ENCODE measurements around the gene FLT4. TPM values are rescaled to one million over a fixed set of nuclear protein-coding genes. Genes with fewer than 3 reads are reported as not detected.

FLT4 gene
- total RNA-seq, 1 experiment from 2014 or later: not detected

- Histone ChIP-seq H3K9me2 (replicated peaks; ENCODE audit: low read length) (no peaks in the 10 kb centered on the region), H3K4me1 (ENCODE audit: insufficient read depth, low read length) (no peaks in the 10 kb centered on the region), H3K27ac (ENCODE audit: low read length) (no peak overlapping the region), H3K4me2 (ENCODE audit: low read length) (no peak overlapping the region), H3K9me3 (ENCODE audit: low read length) (no peaks in the 10 kb centered on the region), H2AFZ (ENCODE audit: low read length) (no peak overlapping the region), H3K4me3 (ENCODE audit: low read length) (no peak overlapping the region), H3K36me3 (ENCODE audit: low read depth, low read length) (no peaks in the 10 kb centered on the region), H4K20me1 (ENCODE audit: low read length) (no peaks in the 10 kb centered on the region), H3K27me3 (ENCODE audit: low read length) (0 out of 2 replicates have a peak, but pooled peaks cover 3% of the 10 kb centered on the region), H3F3A (ENCODE audit: low read length, unreplicated experiment) (no peaks in the 10 kb centered on the region), H3K9ac (ENCODE audit: low read length) (no peak overlapping the region), H3K79me2 (ENCODE audit: low read length) (no peaks in the 10 kb centered on the region)
- CTCF ChIA-PET: no interaction called here
- POLR2A ChIA-PET (ENCODE audit: unreplicated experiment): no interaction called here
- intact Hi-C loops (cut with micrococcal nuclease): loop anchor here (5.0 to 10.0 kb wide), 2 partner anchors 114 to 316 kb away; partner anchors contain the start of genes CNOT6 and MAPK9
- TF ChIP-seq CTCF (conservative IDR thresholded peaks at IDR 0.05; ENCODE audit: low read depth, low read length): no peak
- no peak for TF ChIP-seq EZH2 (IDR thresholded peaks at IDR 0.05; ENCODE audit: low read length, unreplicated experiment)
- no peak for TF ChIP-seq EZH2phosphoT487 (IDR thresholded peaks at IDR 0.05; ENCODE audit: borderline replicate concordance, low read length)
- no peak for DNase-seq
- ATAC-seq: no peak
- BruUV-seq (replicated peaks): no TSS peak
Observed at GRCh38 chr5:180608572-180609310, 40.7 kb downstream of the FLT4 start.

GRCh38 chr5:180607861-180608571 is 41.4 kb downstream of the FLT4 start:
- Histone ChIP-seq H3K27me3 (ENCODE audit: low read length) (no peaks in the 10 kb centered on the region), H3K27ac (ENCODE audit: low read length) (no peak overlapping the region), H3K9me3 (ENCODE audit: low read length) (no peaks in the 10 kb centered on the region), H3K9me2 (replicated peaks; ENCODE audit: low read length) (no peaks in the 10 kb centered on the region), H3K9ac (ENCODE audit: low read length) (no peak overlapping the region), H3F3A (ENCODE audit: low read length, unreplicated experiment) (no peaks in the 10 kb centered on the region), H3K36me3 (ENCODE audit: low read depth, low read length) (no peaks in the 10 kb centered on the region), H3K4me1 (ENCODE audit: insufficient read depth, low read length) (no peaks in the 10 kb centered on the region), H3K4me3 (ENCODE audit: low read length) (no peak overlapping the region), H3K4me2 (ENCODE audit: low read length) (no peak overlapping the region), H4K20me1 (ENCODE audit: low read length) (no peaks in the 10 kb centered on the region), H2AFZ (ENCODE audit: low read length) (no peak overlapping the region), H3K79me2 (ENCODE audit: low read length) (no peaks in the 10 kb centered on the region)
- no peak for ATAC-seq
- no peak for DNase-seq
- no TSS peak for BruUV-seq (replicated peaks)
- CTCF ChIA-PET: no interaction called here
- intact Hi-C loops (cut with micrococcal nuclease): loop anchor here (5.0 to 10.0 kb wide), 2 partner anchors 113 to 316 kb away; partner anchors contain the start of genes CNOT6 and MAPK9
- POLR2A ChIA-PET (ENCODE audit: unreplicated experiment): no interaction called here
- no peak for TF ChIP-seq EZH2phosphoT487 (IDR thresholded peaks at IDR 0.05; ENCODE audit: borderline replicate concordance, low read length)

- Histone ChIP-seq H3K79me2 (ENCODE audit: low read length) (no peaks in the 10 kb centered on the region), H3K4me2 (ENCODE audit: low read length) (no peak overlapping the region), H3K9ac (ENCODE audit: low read length) (no peak overlapping the region), H3K4me1 (ENCODE audit: insufficient read depth, low read length) (no peaks in the 10 kb centered on the region), H3K27me3 (ENCODE audit: low read length) (no peaks in the 10 kb centered on the region), H3K4me3 (ENCODE audit: low read length) (no peak overlapping the region), H2AFZ (ENCODE audit: low read length) (no peak overlapping the region), H3K9me2 (replicated peaks; ENCODE audit: low read length) (no peaks in the 10 kb centered on the region), H3K36me3 (ENCODE audit: low read depth, low read length) (no peaks in the 10 kb centered on the region), H3K27ac (ENCODE audit: low read length) (no peak overlapping the region), H3F3A (ENCODE audit: low read length, unreplicated experiment) (no peaks in the 10 kb centered on the region), H3K9me3 (ENCODE audit: low read length) (no peaks in the 10 kb centered on the region), H4K20me1 (ENCODE audit: low read length) (no peaks in the 10 kb centered on the region)
- TF ChIP-seq CTCF (conservative IDR thresholded peaks at IDR 0.05; ENCODE audit: low read depth, low read length) (peak; percentile 2; the same call in 1 of the 2 replicates), EZH2 (IDR thresholded peaks at IDR 0.05; ENCODE audit: low read length, unreplicated experiment) (no peak)
- ATAC-seq: no peak
- CTCF ChIA-PET: interaction anchor here (0.5 kb wide), 1 partner anchor 72 kb away, joined by 6 read pairs; no protein-coding TSS in a partner anchor
- intact Hi-C loops (cut with micrococcal nuclease): loop anchor here (5.0 to 10.0 kb wide), 2 partner anchors 111 to 314 kb away; partner anchors contain the start of genes CNOT6 and MAPK9
- BruUV-seq (replicated peaks): no TSS peak
- POLR2A ChIA-PET (ENCODE audit: unreplicated experiment): no interaction called here
- no peak for DNase-seq
Observed at GRCh38 chr5:180606215-180606785, 43.1 kb downstream of the FLT4 start.

All from PC-3 (cell line).